Measurements from ENCODE around the gene ANGPT4. TPM values are rescaled to one million over a fixed set of nuclear protein-coding genes. Genes with fewer than 3 reads are reported as not detected.
A peak's percentile ranks its signal among the peaks of the same experiment; 100 is the strongest.

ANGPT4 gene
- total and polyA plus RNA-seq, 12 donors = 0.05 to 0.44 (median 0.26) TPM; not detected in 8

DNA sequence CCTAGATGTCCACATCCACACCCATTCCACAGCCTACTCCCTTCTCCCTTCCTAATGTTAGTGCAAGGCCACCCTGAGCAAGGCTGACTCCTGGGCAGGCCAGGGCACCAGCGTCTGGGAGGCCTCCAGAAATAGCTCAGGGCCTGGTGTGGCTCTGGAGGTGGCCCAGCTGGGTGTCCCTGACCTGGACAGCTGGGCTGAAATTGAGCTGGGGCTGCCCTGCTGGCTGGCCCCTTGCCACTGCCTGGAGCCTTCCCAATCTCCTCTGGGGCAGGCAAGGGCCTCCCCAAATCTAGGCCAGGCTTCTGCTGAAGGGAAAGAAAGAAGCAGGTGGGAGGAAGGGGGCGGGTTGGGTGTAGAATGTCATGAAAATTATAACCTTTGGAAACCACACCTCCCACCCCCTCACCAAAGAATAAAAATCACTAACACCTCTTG lies 80.5 kb downstream of the ANGPT4 start:
- peak overlapping the region in 1 of 10 donors; percentile 5 for H3K4me3 ChIP-seq
- TF ChIP-seq, protein P1, sequence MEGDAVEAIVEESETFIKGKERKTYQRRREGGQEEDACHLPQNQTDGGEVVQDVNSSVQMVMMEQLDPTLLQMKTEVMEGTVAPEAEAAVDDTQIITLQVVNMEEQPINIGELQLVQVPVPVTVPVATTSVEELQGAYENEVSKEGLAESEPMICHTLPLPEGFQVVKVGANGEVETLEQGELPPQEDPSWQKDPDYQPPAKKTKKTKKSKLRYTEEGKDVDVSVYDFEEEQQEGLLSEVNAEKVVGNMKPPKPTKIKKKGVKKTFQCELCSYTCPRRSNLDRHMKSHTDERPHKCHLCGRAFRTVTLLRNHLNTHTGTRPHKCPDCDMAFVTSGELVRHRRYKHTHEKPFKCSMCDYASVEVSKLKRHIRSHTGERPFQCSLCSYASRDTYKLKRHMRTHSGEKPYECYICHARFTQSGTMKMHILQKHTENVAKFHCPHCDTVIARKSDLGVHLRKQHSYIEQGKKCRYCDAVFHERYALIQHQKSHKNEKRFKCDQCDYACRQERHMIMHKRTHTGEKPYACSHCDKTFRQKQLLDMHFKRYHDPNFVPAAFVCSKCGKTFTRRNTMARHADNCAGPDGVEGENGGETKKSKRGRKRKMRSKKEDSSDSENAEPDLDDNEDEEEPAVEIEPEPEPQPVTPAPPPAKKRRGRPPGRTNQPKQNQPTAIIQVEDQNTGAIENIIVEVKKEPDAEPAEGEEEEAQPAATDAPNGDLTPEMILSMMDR (IDR thresholded peaks at IDR 0.05) = no peak
- peak; percentile 71 to 82 for DNase-seq
- WGBS, 2 donors = 58 to 60% methylated on average over 2 of the region's 2 CpGs
- H3K9me3 ChIP-seq = peaks cover 0 to 12% (median 0%) of the 10 kb centered on the region in 11 donors
- H3K27ac ChIP-seq = peak overlapping the region in 5 of 10 donors; percentile 23 to 92 (median 39)
- no peaks in the 10 kb centered on the region for H3K36me3 ChIP-seq
- peaks cover 0 to under 1% (median 0%) of the 10 kb centered on the region in 7 donors for H3K27me3 ChIP-seq
- peak; percentile 30 to 89 (median 72) for ATAC-seq
- H3K4me1 ChIP-seq = peaks cover 8 to 56% (median 25%) of the 10 kb centered on the region in 9 donors
- intact Hi-C loops (cut with DNase I) = loop anchor here in 1 of 10 donors (10.0 kb wide), 1 partner anchor 279 kb away; the partner anchor contains the start of gene PSMF1

DNA sequence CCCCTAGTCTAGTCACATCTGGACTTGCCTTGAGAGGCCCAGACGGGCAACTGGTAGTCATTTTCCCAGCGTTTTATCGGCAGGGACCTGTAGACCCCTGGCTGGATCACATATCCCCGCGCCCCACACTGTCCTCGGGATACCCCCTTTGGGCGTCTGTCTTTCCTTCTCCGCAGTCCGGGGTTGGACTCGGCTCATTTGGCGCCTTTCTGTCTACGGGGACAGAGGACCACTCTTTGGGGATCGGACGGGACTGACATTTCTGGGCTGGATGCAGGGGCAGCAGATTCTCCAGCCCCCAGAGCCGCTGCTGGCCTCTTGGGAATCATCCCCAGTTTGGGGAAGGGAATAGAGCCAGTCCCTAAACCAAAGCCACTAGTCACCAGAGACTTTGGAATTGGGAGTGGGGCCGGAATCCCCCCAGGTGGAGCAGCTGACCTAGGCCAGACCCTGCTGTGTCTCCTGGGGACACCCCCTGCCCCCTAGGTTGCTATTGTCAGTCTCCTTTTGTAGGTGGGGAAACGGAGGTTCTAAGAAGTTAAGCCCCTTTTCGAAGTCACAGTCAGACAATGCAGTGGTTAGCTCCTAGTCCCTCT lies 81.9 kb downstream of the ANGPT4 start:
- WGBS, 2 donors = 13 to 17% methylated on average over 18 of the region's 18 CpGs
- DNase-seq = no peak

DNA sequence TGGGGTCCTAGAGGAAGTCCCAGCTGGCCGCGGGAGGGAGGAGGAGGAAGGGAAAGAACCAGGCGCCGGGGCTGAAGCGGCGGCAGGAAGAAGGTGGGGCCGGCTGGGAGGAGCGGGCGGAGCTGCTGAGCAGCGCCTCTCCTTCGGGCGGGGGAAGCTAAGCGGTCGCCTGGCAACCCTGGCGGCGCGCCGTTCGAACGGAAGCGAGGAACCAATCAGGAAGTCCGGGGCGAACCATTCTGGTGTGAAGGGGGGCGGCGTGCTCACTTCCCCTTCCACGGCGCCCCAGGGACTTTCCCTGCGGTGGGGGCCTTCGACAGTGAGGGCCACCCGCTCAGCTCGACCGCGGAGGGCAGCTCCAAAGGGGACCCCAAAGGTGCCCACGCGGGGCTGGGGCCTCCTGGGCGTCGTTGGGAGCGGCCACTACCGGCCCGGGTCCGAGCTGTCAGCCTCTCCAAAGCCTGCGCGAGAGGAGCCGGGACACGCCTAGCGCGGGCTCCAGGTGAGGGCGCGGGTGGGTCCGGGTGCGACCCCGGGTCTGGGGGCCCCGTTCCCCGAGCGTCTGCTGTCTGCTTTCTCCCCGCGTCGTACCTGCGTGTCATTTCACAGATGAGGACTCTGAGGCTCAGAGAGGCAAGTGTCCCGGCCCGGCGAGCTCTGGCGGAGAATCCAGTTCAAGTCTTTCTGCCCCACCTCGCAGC lies 82.5 kb downstream of the ANGPT4 start, which contains the start of gene FAM110A:
FAM110A (plus strand) TSS at position 266 of the 701 bp plus-strand sequence. CDS start 11,090 bp downstream, outside the sequence.
- DNase-seq (peak; percentile 98), ATAC-seq (peak; percentile 97 to 98 (median 98))
- peak within 1 kb of the TSS; percentile 68 to 89 (median 82) for H3K4me3 ChIP-seq
- H3K9me3 ChIP-seq = peaks cover 0 to 10% (median 0%) of the 10 kb centered on the region in 11 donors
- intact Hi-C loops (cut with DNase I) = loop anchor here in 1 of 10 donors (10.0 kb wide), 1 partner anchor 281 kb away; the partner anchor contains the start of gene PSMF1
- TF ChIP-seq, protein P1 (IDR thresholded peaks at IDR 0.05) = no peak
- no peaks in the 10 kb centered on the region for H3K36me3 ChIP-seq
- 1% methylated on average over 62 to 64 of the region's 64 CpGs for WGBS, 2 donors
- peak within 1 kb of the TSS; percentile 14 to 95 (median 90) for H3K27ac ChIP-seq
- H3K4me1 ChIP-seq = peaks cover 8 to 63% (median 25%) of the 10 kb centered on the region in 9 donors
- no peaks in the 10 kb centered on the region for H3K27me3 ChIP-seq

More for the DNA sequence above, 81.9 kb downstream of the ANGPT4 start:
- H3K27me3 ChIP-seq = no peaks in the 10 kb centered on the region
- peaks cover 8 to 61% (median 25%) of the 10 kb centered on the region in 9 donors for H3K4me1 ChIP-seq
- peak overlapping the region; percentile 68 to 89 (median 82) for H3K4me3 ChIP-seq
- H3K27ac ChIP-seq = peak overlapping the region in 9 of 10 donors; percentile 80 to 95 (median 91)
- H3K9me3 ChIP-seq = peaks cover 0 to 12% (median 0%) of the 10 kb centered on the region in 11 donors
- peak in 6 of 8 donors; percentile 0 to 11 (median 2) for ATAC-seq
- intact Hi-C loops (cut with DNase I) = loop anchor here in 1 of 10 donors (10.0 kb wide), 1 partner anchor 281 kb away; the partner anchor contains the start of gene PSMF1
- no peaks in the 10 kb centered on the region for H3K36me3 ChIP-seq
- TF ChIP-seq, protein P1 (IDR thresholded peaks at IDR 0.05) = no peak

DNA sequence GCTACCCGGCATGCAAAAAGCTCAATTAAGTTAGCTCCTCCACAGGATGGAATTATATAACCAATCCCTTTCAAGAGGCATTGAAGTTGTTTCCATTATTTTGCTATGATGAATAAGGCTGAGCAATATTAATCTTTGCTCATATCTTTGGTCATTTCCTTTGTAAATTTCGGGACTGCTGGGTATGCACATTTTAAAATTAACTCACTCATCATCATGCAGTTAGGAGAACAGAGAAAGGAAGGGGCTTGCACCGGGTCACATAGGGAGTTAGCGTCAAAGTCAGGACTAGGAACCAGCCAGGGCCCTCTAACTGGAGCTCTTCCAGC lies 83.0 kb downstream of the ANGPT4 start:
- no peaks in the 10 kb centered on the region for H3K27me3 ChIP-seq
- H3K9me3 ChIP-seq = peaks cover 0 to 5% (median 0%) of the 10 kb centered on the region in 11 donors
- no peak for DNase-seq
- intact Hi-C loops (cut with DNase I) = loop anchor here in 1 of 10 donors (10.0 kb wide), 1 partner anchor 282 kb away; the partner anchor contains the start of gene PSMF1
- peaks cover 8 to 58% (median 25%) of the 10 kb centered on the region in 9 donors for H3K4me1 ChIP-seq
- ATAC-seq = peak in 1 of 8 donors; percentile 49
- WGBS, 2 donors = 6 to 7% methylated on average over 4 of the region's 4 CpGs
- peak overlapping the region; percentile 68 to 89 (median 82) for H3K4me3 ChIP-seq
- H3K36me3 ChIP-seq = no peaks in the 10 kb centered on the region
- TF ChIP-seq, protein P1 (IDR thresholded peaks at IDR 0.05) = no peak
- peak overlapping the region in 9 of 10 donors; percentile 80 to 95 (median 91) for H3K27ac ChIP-seq
